Stomach smooth muscle (tissue), 2 donors: ENCODE measurements around the gene GPD2.

Experiments used
- H3K27ac ChIP-seq: one replicate; pipeline ENCODE4 v1.7.0; 2013; ENCODE audit warnings: mild to moderate bottlenecking, low read length, inconsistent platforms
- H3K27me3 ChIP-seq, 2 donors: one replicate each; pipeline ENCODE4 v1.7.0; 2013; ENCODE audit warnings: low read length in 2 of 2; ENCODE audit not compliant: insufficient read depth in 2 of 2, control insufficient read depth in 1 of 2
- H3K36me3 ChIP-seq, 2 donors: one replicate each; pipeline ENCODE4 v1.7.0; 2013; ENCODE audit warnings: low read length in 2 of 2; ENCODE audit not compliant: control insufficient read depth in 2 of 2, insufficient read depth in 2 of 2
- H3K4me1 ChIP-seq: one replicate; pipeline ENCODE4 v1.7.0; 2013; ENCODE audit warnings: low read length; ENCODE audit not compliant: control insufficient read depth, insufficient read depth
- H3K4me3 ChIP-seq, 2 donors: one replicate each; pipeline ENCODE4 v1.7.0; 2013; ENCODE audit warnings: low read length in 2 of 2
- H3K9ac ChIP-seq, 2 donors: one replicate each; pipeline ENCODE4 v1.7.0; 2013; ENCODE audit warnings: low read length in 2 of 2, mild to moderate bottlenecking in 1 of 2
- H3K9me3 ChIP-seq, 2 donors: one replicate each; pipeline ENCODE4 v1.7.0; 2013; ENCODE audit warnings: low read length in 2 of 2; ENCODE audit not compliant: control insufficient read depth in 2 of 2
- donor health status: healthy.
- donor health status: Pancreatic carcinoma.

Gene GPD2

GRCh38 chr2:156476021-156476849, 40.1 kb downstream of the GPD2 start:
- H3K36me3 ChIP-seq = no peaks in the 10 kb centered on the region
- no peaks in the 10 kb centered on the region for H3K27me3 ChIP-seq
- H3K9ac ChIP-seq = no peak overlapping the region
- H3K4me3 ChIP-seq = no peak overlapping the region
- H3K27ac ChIP-seq = peak overlapping the region; percentile 25
- H3K9me3 ChIP-seq = no peaks in the 10 kb centered on the region
- peaks cover 6% of the 10 kb centered on the region for H3K4me1 ChIP-seq

- Histone ChIP-seq H3K9me3 (no peaks in the 10 kb centered on the region), H3K9ac (no peak overlapping the region), H3K36me3 (no peaks in the 10 kb centered on the region), H3K4me1 (peaks cover 6% of the 10 kb centered on the region), H3K27me3 (no peaks in the 10 kb centered on the region), H3K4me3 (no peak overlapping the region), H3K27ac (peak overlapping the region; percentile 25)
These were observed 40.6 kb downstream of the GPD2 start for GRCh38 chr2:156476850-156477206.

GRCh38 chr2:156480376-156480775, 44.2 kb downstream of the GPD2 start:
- Histone ChIP-seq H3K27ac (no peak overlapping the region), H3K4me3 (no peak overlapping the region), H3K27me3 (no peaks in the 10 kb centered on the region), H3K9me3 (no peaks in the 10 kb centered on the region), H3K36me3 (no peaks in the 10 kb centered on the region), H3K9ac (no peak overlapping the region), H3K4me1 (peaks cover 6% of the 10 kb centered on the region)

- H3K36me3 ChIP-seq = no peaks in the 10 kb centered on the region
- H3K9ac ChIP-seq = no peak overlapping the region
- H3K4me3 ChIP-seq = no peak overlapping the region
- no peaks in the 10 kb centered on the region for H3K9me3 ChIP-seq
- no peak overlapping the region for H3K27ac ChIP-seq
- H3K4me1 ChIP-seq = peaks cover 6% of the 10 kb centered on the region
- H3K27me3 ChIP-seq = no peaks in the 10 kb centered on the region
These were observed 45.1 kb downstream of the GPD2 start for GRCh38 chr2:156481312-156481711.

- no peaks in the 10 kb centered on the region for H3K9me3 ChIP-seq
- no peaks in the 10 kb centered on the region for H3K4me1 ChIP-seq
- no peaks in the 10 kb centered on the region for H3K36me3 ChIP-seq
- H3K9ac ChIP-seq = no peak overlapping the region
- H3K27ac ChIP-seq = no peak overlapping the region
- no peaks in the 10 kb centered on the region for H3K27me3 ChIP-seq
- H3K4me3 ChIP-seq = no peak overlapping the region
These were observed 47.6 kb downstream of the GPD2 start for GRCh38 chr2:156483741-156484173.

GRCh38 chr2:156486147-156486546, 50.0 kb downstream of the GPD2 start:
- Histone ChIP-seq H3K27me3 (no peaks in the 10 kb centered on the region), H3K4me1 (peaks cover 1% of the 10 kb centered on the region), H3K4me3 (no peak overlapping the region), H3K36me3 (no peaks in the 10 kb centered on the region), H3K9ac (no peak overlapping the region), H3K27ac (no peak overlapping the region), H3K9me3 (no peaks in the 10 kb centered on the region)

- H3K27ac ChIP-seq = no peak overlapping the region
- peaks cover 4% of the 10 kb centered on the region for H3K4me1 ChIP-seq
- H3K9ac ChIP-seq = no peak overlapping the region
- H3K4me3 ChIP-seq = no peak overlapping the region
- no peaks in the 10 kb centered on the region for H3K9me3 ChIP-seq
- no peaks in the 10 kb centered on the region for H3K27me3 ChIP-seq
- H3K36me3 ChIP-seq = no peaks in the 10 kb centered on the region
These were observed 50.4 kb downstream of the GPD2 start for GRCh38 chr2:156486614-156487013.

- no peak overlapping the region for H3K9ac ChIP-seq
- no peaks in the 10 kb centered on the region for H3K9me3 ChIP-seq
- no peak overlapping the region for H3K4me3 ChIP-seq
- no peak overlapping the region for H3K27ac ChIP-seq
- H3K36me3 ChIP-seq = no peaks in the 10 kb centered on the region
- H3K27me3 ChIP-seq = no peaks in the 10 kb centered on the region
- H3K4me1 ChIP-seq = peaks cover 4% of the 10 kb centered on the region
These were observed 53.0 kb downstream of the GPD2 start for GRCh38 chr2:156489195-156489594.

- Histone ChIP-seq H3K4me1 (peaks cover 4% of the 10 kb centered on the region), H3K27me3 (no peaks in the 10 kb centered on the region), H3K9ac (no peak overlapping the region), H3K27ac (no peak overlapping the region), H3K9me3 (no peaks in the 10 kb centered on the region), H3K4me3 (no peak overlapping the region), H3K36me3 (no peaks in the 10 kb centered on the region)
These were observed 53.7 kb downstream of the GPD2 start for GRCh38 chr2:156489750-156490465.

GRCh38 chr2:156490466-156490840, 54.3 kb downstream of the GPD2 start:
- H3K9me3 ChIP-seq = no peaks in the 10 kb centered on the region
- no peak overlapping the region for H3K4me3 ChIP-seq
- H3K36me3 ChIP-seq = no peaks in the 10 kb centered on the region
- H3K27me3 ChIP-seq = no peaks in the 10 kb centered on the region
- H3K27ac ChIP-seq = no peak overlapping the region
- H3K9ac ChIP-seq = no peak overlapping the region
- H3K4me1 ChIP-seq = peaks cover 4% of the 10 kb centered on the region

GRCh38 chr2:156491176-156491575, 55.0 kb downstream of the GPD2 start:
- Histone ChIP-seq H3K36me3 (no peaks in the 10 kb centered on the region), H3K9me3 (no peaks in the 10 kb centered on the region), H3K4me3 (no peak overlapping the region), H3K27ac (no peak overlapping the region), H3K4me1 (peaks cover 4% of the 10 kb centered on the region), H3K9ac (no peak overlapping the region), H3K27me3 (no peaks in the 10 kb centered on the region)
